B cell (primary cell): ENCODE measurements around the gene CYGB.

Source experiments
- CTCF ChIP-seq: fragments of 200-600 bp; IDR thresholded peaks from one replicate; pipeline ENCODE4 v1.8.0; 2022; ENCODE audit warnings: antibody characterized with exemption, mild to moderate bottlenecking
- EZH2 ChIP-seq: IDR thresholded peaks from 2 replicates; pipeline ENCODE4 v1.6.1; 2012; ENCODE audit warnings: borderline replicate concordance, low read depth, mild to moderate bottlenecking, moderate library complexity, low read length; ENCODE audit not compliant: insufficient read depth, poor library complexity, severe bottlenecking

GRCh38 chr17:76553178-76553908 is 15.8 kb upstream of the CYGB start:
- no peak for TF ChIP-seq CTCF
- TF ChIP-seq EZH2, result no peak
